ENCODE measurements around the gene VSTM1.

The VSTM1 gene

DNA sequence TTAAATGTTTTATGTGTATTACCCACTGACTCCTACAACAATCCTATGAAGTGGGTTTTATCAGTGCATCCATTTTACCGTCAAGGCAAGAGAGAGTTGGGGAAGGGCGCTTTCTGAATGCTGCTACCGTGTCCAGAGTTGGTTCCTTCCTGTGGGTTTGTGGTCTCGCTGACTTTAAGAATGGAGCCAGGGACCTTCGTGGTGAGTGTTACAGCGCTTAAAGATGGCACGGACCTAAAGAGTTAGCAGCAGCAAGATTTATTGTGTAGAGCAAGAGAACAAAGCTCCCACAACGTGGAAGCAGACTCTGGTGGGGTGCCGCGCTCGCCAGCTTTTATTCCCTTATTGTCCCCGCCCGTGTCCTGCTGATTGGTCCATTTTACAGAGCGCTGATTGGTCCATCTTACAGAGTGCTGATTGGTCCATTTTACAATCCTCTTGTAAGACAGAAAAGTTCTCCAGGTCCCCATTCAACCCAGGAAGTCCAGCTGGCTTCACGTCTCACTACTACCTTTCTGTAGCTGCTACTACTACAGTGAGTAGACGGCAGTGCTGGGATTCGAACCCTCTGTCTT, 30.8 kb upstream of the VSTM1 start:
- no peak for TF ChIP-seq GATA2 (IDR thresholded peaks at IDR 0.05; ENCODE audit: low read depth, low read length)
- no peak for TF ChIP-seq GATA3 (IDR thresholded peaks at IDR 0.05; ENCODE audit: low read depth, low read length)

DNA sequence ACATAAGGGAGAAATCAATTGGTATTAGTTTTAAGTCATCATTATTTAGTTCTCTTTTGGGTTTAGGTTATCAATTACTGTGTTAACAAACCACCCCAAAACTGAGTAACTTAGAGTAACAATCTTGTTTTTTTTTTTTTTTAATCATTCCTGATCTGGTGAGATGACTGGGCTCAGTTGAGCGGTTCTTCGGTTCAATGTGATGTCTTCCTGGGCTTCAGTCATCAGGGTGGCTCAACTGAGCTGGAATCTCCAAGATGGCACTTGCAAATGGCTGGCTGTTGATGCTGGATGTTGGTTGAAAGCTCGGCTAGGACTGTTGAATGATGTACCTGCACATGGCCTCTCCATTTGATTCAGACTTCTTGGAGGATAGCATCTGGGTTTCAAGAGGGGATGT, 20.7 kb upstream of the VSTM1 start:
- no peak for TF ChIP-seq GATA3 (IDR thresholded peaks at IDR 0.05; ENCODE audit: low read depth, low read length)
- no peak for TF ChIP-seq GATA2 (IDR thresholded peaks at IDR 0.05; ENCODE audit: low read depth, low read length)

DNA sequence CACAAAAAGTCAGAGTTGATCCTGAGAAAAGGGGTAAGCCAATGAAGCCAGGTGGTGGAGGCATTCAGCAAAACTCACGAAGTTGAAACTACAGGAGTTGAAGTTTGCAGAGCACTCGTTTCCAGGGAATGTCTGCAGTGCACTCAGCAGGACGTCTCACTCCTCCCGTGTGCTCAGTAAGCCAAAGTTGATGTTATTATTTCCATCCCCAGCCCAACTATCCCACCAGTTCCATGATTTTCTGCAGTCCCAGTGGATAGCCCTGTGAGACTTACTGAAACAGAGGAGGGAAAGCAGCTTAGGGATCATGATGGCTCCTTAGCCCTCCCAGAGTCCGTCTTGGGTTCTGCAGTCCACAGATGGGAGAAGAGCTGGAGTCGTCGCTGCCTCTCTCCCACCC, 17.3 kb upstream of the VSTM1 start, which contains the start of gene TARM1:
Gene TARM1 (minus strand): TSS at position 334 of the 400 bp plus-strand sequence. CDS start 25 bp downstream, at position 309.
- TF ChIP-seq GATA3 (IDR thresholded peaks at IDR 0.05; ENCODE audit: low read depth, low read length) (no peak), GATA2 (IDR thresholded peaks at IDR 0.05; ENCODE audit: low read depth, low read length) (no peak)

DNA sequence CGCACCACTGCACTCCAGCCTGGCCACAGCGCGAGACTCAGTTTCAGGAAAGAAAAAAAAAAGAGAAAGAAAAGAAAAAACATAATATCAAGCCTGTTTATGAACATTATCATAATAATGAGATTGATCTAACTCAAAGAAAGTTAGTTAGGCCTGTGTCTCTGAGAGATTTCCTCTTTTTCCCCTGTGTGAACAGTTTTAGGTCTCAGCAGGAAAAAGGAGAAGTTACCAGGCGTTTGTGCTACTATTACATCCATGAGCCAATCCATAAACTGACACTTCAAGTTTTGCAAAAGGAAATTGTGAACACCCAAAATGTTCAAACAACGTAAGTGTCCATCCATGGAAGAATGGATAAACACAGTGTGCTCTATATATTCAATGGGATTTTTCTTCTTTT, 13.6 kb upstream of the VSTM1 start:
- no peak for TF ChIP-seq GATA3 (IDR thresholded peaks at IDR 0.05; ENCODE audit: low read depth, low read length)
- TF ChIP-seq GATA2 (IDR thresholded peaks at IDR 0.05; ENCODE audit: low read depth, low read length) = no peak

DNA sequence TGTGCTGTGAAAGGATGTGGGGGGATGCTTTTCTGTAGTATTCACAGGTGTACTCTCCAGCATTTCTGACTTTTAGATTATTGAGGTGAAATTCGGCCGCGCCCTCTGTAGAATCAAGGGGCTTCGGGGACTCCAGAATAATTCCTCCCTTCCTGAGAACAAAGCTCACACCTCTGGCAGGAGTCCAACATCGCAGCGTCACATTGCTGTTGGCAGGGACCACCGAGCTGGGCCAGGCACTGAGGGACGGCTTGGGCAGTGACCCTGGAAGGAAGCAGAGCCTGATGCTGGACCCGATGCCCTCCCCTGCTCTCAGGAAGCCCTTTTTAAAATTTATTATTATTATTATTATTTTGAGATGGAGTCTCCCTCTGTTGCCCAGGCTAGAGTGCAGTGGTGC, 11.2 kb upstream of the VSTM1 start:
- TF ChIP-seq GATA2 (IDR thresholded peaks at IDR 0.05; ENCODE audit: low read depth, low read length) = no peak
- TF ChIP-seq GATA3 (IDR thresholded peaks at IDR 0.05; ENCODE audit: low read depth, low read length) = no peak

DNA sequence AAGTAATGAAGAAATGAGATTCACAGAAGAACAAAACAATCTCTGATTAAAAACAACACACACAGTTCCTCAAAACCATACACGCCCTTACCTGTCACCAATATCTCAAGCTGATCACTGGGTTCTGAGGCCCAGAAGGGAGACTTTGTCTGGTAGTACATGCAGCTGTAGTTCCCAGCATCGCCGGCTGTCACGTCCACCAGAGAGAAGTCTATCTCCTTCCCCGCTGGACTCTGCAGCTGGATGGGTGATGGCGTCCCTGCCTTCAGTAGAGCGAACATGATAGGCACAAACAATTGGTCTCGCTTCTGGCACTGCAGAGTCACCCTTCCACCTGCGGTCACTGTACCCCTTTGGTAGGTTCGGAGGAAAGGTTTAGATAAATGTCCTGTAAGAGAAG, 10.1 kb upstream of the VSTM1 start:
- TF ChIP-seq GATA3 (IDR thresholded peaks at IDR 0.05; ENCODE audit: low read depth, low read length) = no peak
- TF ChIP-seq GATA2 (IDR thresholded peaks at IDR 0.05; ENCODE audit: low read depth, low read length) = no peak

DNA sequence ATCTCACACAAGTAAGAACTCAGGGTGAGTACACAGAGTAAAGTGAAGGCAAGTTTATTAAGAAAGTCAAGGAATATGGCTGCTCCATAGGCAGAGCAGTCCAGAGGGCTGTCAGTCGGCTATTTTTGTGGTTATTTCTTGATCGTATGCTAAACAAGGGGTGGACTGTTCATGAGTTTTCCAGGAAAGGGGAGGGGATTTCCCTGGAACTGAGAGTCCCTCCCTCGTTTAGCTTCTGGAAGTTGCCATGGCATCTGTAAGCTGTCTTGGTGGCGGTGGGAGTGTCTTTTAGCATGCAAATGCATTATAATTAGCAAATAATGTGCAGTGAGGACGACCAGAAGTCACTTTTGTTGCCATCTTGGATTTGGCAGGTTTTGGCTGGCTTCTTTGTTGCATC, 5.8 kb upstream of the VSTM1 start:
- TF ChIP-seq GATA2 (IDR thresholded peaks at IDR 0.05; ENCODE audit: low read depth, low read length) (no peak), GATA3 (IDR thresholded peaks at IDR 0.05; ENCODE audit: low read depth, low read length) (no peak)

DNA sequence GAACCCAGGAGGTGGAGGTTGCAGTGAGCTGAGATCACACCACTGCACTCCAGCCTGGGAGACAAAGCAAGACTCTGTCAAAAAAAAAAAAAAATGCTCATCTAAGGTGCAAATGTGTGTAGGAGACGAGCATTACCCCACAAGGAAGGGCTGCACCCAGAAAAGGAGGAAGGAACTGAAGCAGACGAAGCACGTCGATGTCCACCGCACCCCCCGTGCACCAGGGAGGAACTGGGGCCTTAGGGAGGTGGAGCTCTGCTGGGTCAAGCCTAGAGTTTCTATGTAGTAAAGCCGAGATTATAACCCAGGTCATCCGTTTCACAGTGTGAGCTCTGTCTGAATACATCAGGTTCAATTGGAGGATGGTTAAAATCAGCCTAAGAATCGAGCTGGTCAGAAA, 1.1 kb downstream of the VSTM1 start:
- TF ChIP-seq GATA3 (IDR thresholded peaks at IDR 0.05; ENCODE audit: low read depth, low read length) (no peak), GATA2 (IDR thresholded peaks at IDR 0.05; ENCODE audit: low read depth, low read length) (no peak)

DNA sequence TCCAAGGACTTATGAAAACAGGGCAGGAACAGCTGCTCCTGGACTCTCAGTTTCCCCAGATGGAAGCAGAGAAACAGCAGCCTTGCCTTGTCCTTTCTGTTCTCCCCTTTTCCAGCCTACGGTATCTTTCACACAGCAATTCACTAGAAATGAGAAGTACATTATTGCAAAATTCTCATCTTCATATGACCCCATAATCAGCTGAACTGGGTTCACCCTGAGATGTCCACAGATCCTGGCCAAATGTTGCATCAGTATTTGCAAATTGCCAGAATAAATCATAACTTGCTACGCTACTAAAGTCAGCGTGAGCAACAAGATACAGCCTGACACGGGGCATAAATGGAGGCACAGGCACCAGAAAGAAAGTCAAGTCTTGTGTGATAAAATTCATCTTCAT, 16.1 kb downstream of the VSTM1 start:
- TF ChIP-seq GATA2 (IDR thresholded peaks at IDR 0.05; ENCODE audit: low read depth, low read length) (no peak), GATA3 (IDR thresholded peaks at IDR 0.05; ENCODE audit: low read depth, low read length) (no peak)

DNA sequence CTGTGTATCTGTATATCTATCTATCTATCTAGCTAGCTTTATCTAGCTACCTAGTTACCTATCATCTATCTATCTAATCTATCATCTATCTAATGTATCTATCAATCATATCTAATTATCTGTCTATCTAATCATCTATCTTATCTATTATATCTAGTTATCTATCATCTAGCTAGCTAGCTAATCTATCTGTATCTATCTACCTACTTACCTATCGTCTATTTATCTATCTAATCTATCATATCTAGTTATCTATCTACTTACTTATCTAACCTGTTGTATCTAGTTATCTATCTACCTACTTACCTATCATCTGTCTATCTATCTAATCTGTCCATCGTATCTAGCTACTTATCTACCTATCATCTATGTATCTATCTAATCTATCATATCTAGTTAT, 17.9 kb downstream of the VSTM1 start:
- TF ChIP-seq GATA3 (IDR thresholded peaks at IDR 0.05; ENCODE audit: low read depth, low read length) (no peak), GATA2 (IDR thresholded peaks at IDR 0.05; ENCODE audit: low read depth, low read length) (no peak)

DNA sequence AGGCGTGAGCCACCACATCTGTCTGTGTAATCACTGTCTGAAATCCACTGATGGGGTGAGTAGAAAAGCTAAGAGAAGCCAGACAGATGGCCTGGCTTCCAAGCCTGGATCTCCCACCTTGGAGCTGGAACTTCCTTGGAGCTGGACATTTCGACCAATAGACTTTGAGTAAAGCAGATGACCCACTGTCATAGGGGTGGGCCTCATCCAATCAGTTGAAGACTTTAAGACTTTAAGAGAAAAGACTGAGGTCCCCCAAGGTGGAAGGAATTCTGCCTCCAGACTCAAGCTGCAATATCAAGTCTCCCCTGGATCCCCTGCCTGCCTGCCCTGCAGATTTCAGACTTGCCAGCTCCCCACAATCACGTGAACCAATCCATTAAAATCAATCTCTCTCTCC, 20.7 kb downstream of the VSTM1 start:
- TF ChIP-seq GATA2 (IDR thresholded peaks at IDR 0.05; ENCODE audit: low read depth, low read length) (no peak), GATA3 (IDR thresholded peaks at IDR 0.05; ENCODE audit: low read depth, low read length) (no peak)

DNA sequence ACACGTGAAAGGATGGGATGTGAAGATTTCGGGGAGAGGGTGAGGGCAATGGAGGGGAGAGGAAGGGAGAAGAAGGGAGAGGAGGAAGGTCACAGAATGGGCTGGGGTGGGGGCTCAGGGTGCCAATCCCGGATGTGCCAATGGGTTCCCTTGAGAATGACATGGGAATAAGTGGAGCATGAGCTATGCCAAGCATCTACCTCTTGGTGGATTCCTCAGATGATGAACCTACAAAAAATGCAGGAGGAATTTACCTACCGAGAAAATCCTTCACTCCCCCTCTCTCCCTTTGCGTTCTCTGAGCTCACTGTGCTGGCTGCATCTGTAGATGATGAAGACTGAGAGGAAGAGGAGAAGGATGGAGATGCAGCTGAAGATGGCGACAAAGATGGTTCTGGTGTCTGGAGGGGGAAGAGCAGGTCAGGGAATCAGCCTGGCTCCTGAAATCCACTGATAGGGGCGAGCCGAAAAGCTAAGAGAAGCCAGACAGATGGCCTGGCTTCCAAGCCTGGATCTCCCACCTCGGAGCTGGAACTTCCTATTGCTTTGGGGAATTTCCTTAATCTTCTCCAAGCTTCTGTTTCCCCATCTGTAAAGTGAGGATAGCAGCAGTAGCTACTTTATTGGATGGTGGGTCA, 21.6 kb downstream of the VSTM1 start:
- TF ChIP-seq GATA3 (IDR thresholded peaks at IDR 0.05; ENCODE audit: low read depth, low read length) = no peak
- TF ChIP-seq GATA2 (IDR thresholded peaks at IDR 0.05; ENCODE audit: low read depth, low read length) = no peak

DNA sequence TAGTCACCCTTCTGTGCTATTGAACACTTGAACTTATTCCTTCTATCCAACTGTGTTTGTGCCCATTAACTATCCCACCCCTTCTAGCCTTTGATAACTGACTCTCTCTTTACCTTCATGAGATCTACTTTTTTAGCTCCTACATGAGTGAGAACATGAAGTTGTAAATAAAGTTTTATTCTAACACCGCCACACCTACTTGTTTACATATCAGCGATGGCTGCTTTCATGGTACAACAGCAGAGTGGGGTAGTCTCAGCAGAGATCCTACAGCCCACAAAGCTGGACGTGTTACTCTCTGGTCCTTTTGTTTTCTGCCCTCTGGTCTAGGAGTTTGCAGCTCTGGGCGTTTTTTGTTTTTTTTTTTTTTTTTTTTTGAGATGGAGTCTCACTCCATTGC, 23.7 kb downstream of the VSTM1 start:
- no peak for TF ChIP-seq GATA2 (IDR thresholded peaks at IDR 0.05; ENCODE audit: low read depth, low read length)
- TF ChIP-seq GATA3 (IDR thresholded peaks at IDR 0.05; ENCODE audit: low read depth, low read length) = no peak

DNA sequence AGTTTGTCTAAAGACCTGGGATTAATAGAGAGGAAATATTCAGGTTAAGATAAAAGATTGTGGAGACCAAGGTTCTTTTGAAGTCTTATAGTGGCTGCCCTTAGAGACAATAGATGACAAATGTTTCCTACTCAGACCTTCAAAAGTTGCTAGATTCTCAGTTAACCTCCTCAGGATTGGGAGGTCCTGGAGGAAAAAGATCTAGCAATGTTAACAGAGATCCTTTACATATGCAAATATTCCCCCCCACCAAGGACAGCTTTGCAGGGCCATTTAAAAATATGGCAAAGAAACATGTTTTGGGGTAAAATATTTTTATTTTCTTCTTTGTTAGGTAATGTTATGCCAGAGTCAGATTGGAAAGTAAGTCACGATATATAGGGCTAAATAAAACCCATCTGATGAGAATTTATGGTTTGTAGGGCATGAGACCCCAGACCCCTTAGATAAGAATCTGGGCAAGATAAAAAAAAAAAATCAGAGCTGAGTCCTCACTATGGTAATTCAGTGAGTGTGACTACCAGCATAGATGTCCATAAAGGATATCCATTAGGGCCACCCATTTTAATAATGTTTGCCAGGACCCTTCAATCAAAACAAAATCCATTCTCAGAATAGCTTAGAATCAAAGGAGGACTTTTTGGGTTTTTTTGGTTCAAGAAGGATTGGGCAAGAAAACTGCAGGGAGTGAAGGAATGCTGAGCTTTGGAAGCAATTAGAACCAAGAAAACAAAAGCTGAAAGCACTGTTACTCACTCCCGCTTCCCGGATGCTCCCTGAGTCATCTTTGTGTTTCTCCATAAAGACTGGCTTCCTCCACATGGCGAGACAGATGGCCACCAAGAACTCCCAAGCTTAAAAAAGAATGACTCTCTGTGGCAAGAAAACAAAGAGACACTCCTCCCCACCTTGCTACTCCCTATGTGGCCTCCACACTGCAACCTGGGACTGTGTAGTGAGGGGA, 28.2 kb downstream of the VSTM1 start:
- TF ChIP-seq GATA3 (IDR thresholded peaks at IDR 0.05; ENCODE audit: low read depth, low read length) (no peak), GATA2 (IDR thresholded peaks at IDR 0.05; ENCODE audit: low read depth, low read length) (no peak)

Data from SH-SY5Y (cell line).